BLaER1 (cell line): ENCODE data around the gene ERICH6.

Experiments
- H3K27ac ChIP-seq: shearing (Covaris generic); formaldehyde crosslinking; 2 replicates; pipeline ENCODE4 v1.8.1; 2022
- H3K27me3 ChIP-seq: shearing (Covaris generic); formaldehyde crosslinking; 2 replicates; pipeline ENCODE4 v1.8.1; 2022
- H3K36me3 ChIP-seq: shearing (Covaris generic); formaldehyde crosslinking; 2 replicates; pipeline ENCODE4 v1.8.1; 2022
- H3K4me1 ChIP-seq: shearing (Covaris generic); formaldehyde crosslinking; 2 replicates; pipeline ENCODE4 v1.8.1; 2022
- H3K4me2 ChIP-seq: shearing (Covaris generic); formaldehyde crosslinking; 2 replicates; pipeline ENCODE4 v1.8.1; 2022
- H3K4me3 ChIP-seq: shearing (Covaris generic); formaldehyde crosslinking; 2 replicates; pipeline ENCODE4 v1.8.1; 2022
- H3K9ac ChIP-seq: shearing (Covaris generic); formaldehyde crosslinking; 2 replicates; pipeline ENCODE4 v1.8.1; 2022
- H3K9me3 ChIP-seq: shearing (Covaris generic); formaldehyde crosslinking; 2 replicates; pipeline ENCODE4 v1.8.1; 2022
- H4K20me1 ChIP-seq: shearing (Covaris generic); formaldehyde crosslinking; 2 replicates; pipeline ENCODE4 v1.8.1; 2022
- Cebpa-rat ChIP-seq: shearing (Covaris generic); IDR thresholded peaks from 2 replicates; pipeline ENCODE4 v1.8.1; 2022

The ERICH6 gene

DNA sequence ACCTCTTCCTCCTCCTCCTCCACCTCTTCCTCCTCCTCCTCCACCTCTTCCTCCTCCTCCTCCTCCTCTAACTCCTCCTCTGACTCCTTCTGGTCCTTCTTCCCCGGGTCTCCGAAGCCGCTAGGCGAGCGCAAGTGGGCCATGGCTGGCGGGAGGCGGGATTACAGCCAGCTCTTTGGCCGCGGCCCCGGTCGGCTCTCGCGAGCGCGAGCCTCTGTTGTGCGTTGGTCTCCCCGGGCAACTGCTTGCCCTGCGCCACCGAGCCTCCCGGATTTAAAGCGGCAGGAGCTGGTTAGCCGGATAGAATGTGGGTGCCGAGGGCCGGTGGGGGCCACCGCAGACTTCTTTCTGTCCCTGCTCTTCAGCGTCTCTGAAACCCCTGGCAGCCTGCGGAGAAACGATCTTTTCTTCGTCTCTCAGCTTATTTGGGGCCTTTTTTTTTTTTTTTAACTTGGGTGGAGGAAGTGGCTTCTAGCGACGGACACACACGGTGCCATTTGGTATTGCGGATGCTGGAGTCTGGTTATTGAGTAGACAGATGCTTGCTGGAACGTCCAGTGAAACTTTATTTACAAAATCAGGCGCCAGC is at the start of gene ERICH6:
ERICH6 (minus strand) TSS at position 165 of the 589 bp plus-strand sequence; CDS start at position 143, 22 bp downstream.
- Histone ChIP-seq H3K4me3 (peak within 1 kb of the TSS; percentile 73), H3K4me1 (peaks cover 23% of the 10 kb centered on the region), H3K27ac (peak within 1 kb of the TSS; percentile 74), H3K9me3 (peaks cover 7% of the 10 kb centered on the region; the same call in 1 of the 2 replicates), H3K4me2 (peak within 1 kb of the TSS; percentile 89), H3K9ac (peak within 1 kb of the TSS; percentile 80), H4K20me1 (no peaks in the 10 kb centered on the region), H3K27me3 (no peaks in the 10 kb centered on the region), H3K36me3 (peaks cover 12% of the 10 kb centered on the region)
- no peak for TF ChIP-seq Cebpa-rat

DNA sequence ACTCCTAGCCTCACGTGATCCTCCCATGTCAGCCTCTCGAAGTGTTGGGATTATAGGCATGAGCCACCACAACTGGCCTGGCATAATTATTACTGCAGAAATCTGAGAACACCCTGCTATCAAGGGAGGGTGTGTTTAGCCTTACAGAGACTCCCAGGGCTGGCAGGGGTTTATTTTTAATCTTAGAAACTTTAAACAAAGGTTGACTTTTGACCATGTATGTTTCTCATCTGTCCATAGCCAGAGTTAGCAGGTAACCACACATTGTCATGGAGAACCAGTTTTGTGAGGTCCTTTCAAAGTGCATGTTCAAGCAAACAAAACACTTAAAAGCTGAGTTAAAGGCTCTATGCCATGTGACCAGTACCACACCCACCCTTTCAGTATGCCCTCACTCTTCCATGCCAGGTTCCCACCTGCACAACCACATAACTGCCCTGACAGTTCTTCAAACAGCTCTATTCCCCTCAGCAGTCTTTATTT is 48.1 kb upstream of the ERICH6 start:
- TF ChIP-seq Cebpa-rat: no peak
- Histone ChIP-seq H3K4me1 (peaks cover 72% of the 10 kb centered on the region), H3K27ac (peak overlapping the region; percentile 5; the same call in 1 of the 2 replicates), H3K27me3 (no peaks in the 10 kb centered on the region), H3K36me3 (peaks cover 66% of the 10 kb centered on the region), H4K20me1 (peaks cover 100% of the 10 kb centered on the region), H3K9ac (no peak overlapping the region), H3K9me3 (peaks cover 8% of the 10 kb centered on the region; the same call in 1 of the 2 replicates), H3K4me2 (no peak overlapping the region), H3K4me3 (no peak overlapping the region)

DNA sequence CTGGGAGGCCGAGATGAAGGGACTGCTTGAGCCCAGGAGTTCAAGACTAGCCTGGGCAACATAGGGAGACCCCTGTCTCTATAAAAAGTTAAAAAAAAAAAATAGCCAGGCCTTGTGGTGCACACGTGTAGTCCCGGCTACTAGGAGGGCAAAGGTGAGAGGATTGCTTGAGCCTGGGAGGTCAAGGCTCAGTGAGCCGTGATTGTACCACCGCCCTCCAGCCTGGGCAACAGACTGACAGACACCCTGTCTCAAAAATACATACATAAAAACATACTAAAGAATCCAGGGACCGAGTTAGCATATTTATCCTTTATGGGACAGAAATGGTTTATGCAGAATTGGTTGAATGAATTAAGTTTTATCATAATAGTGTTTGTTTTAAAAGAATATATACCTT is 45.5 kb upstream of the ERICH6 start:
- no peaks in the 10 kb centered on the region for H3K27me3 ChIP-seq
- H3K4me1 ChIP-seq: peaks cover 93% of the 10 kb centered on the region
- no peaks in the 10 kb centered on the region for H3K9me3 ChIP-seq
- peaks cover 52% of the 10 kb centered on the region for H3K36me3 ChIP-seq
- H3K9ac ChIP-seq: 0 out of 2 replicates have a peak overlapping the region, but pooled peaks have one; percentile 5
- peak overlapping the region; percentile 83 for H3K4me2 ChIP-seq
- no peak overlapping the region for H3K27ac ChIP-seq
- no peak overlapping the region for H3K4me3 ChIP-seq
- TF ChIP-seq Cebpa-rat: no peak
- H4K20me1 ChIP-seq: peaks cover 100% of the 10 kb centered on the region

GRCh38 chr3:150748684-150749047 is 44.9 kb upstream of the ERICH6 start:
- Histone ChIP-seq H3K27me3 (no peaks in the 10 kb centered on the region), H3K9me3 (no peaks in the 10 kb centered on the region), H3K4me1 (peaks cover 99% of the 10 kb centered on the region), H3K4me3 (no peak overlapping the region), H3K27ac (peak overlapping the region; percentile 5; the same call in 1 of the 2 replicates), H3K36me3 (peaks cover 46% of the 10 kb centered on the region), H3K9ac (no peak overlapping the region), H4K20me1 (peaks cover 100% of the 10 kb centered on the region), H3K4me2 (peak overlapping the region; percentile 83)
- TF ChIP-seq Cebpa-rat: no peak

DNA sequence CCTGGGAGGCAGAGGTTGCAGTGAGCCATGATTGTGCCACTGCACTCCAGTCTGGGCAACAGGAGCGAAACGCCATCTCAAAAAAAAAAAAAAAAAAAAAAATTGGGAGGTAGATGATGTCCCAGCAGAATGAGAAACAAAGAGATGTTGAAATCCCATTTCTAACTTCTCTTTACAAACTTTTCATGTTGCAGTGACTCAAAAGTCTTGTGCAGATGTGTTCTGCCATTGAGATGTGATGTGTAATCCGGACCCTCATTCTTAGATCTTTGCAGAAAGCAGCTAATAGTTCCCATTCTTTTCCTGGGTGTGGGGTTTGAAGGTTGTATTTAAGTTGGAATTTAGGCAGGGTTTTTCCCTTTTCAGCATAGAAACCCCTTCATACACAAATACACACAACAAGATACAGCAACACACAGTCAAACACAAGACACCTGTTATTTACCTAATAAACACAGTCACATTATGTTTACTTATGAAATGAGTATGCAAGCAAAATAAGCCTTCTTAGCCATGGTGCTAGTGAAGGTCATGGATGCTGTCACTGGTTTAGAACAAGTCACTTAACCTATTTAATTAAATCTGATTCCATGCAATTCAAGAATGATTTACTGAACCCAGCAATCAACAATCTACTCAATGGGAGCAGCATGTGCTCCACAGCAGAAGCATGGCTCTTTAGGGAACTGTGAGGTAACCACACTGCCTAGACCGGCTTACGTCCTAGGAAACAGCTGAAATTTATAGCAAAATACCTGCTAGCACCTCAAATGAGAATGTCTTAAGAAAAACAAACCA is 44.4 kb upstream of the ERICH6 start:
- peaks cover 41% of the 10 kb centered on the region for H3K36me3 ChIP-seq
- H3K27me3 ChIP-seq: no peaks in the 10 kb centered on the region
- H3K4me1 ChIP-seq: peaks cover 100% of the 10 kb centered on the region
- H3K9ac ChIP-seq: no peak overlapping the region
- 0 out of 2 replicates have a peak overlapping the region, but pooled peaks have one; percentile 27 for H3K4me3 ChIP-seq
- peaks cover 100% of the 10 kb centered on the region for H4K20me1 ChIP-seq
- H3K9me3 ChIP-seq: no peaks in the 10 kb centered on the region
- peak overlapping the region; percentile 5 for H3K27ac ChIP-seq
- TF ChIP-seq Cebpa-rat: no peak
- H3K4me2 ChIP-seq: peak overlapping the region; percentile 83

GRCh38 chr3:150746791-150747590 is 43.3 kb upstream of the ERICH6 start:
- Histone ChIP-seq H3K36me3 (peaks cover 36% of the 10 kb centered on the region), H3K9me3 (no peaks in the 10 kb centered on the region), H3K27me3 (no peaks in the 10 kb centered on the region), H3K4me2 (peak overlapping the region; percentile 83), H4K20me1 (peaks cover 100% of the 10 kb centered on the region), H3K4me3 (peak overlapping the region; percentile 27; the same call in 1 of the 2 replicates), H3K9ac (peak overlapping the region; percentile 54; the same call in 1 of the 2 replicates), H3K4me1 (peaks cover 100% of the 10 kb centered on the region), H3K27ac (peak overlapping the region; percentile 70)
- TF ChIP-seq Cebpa-rat: no peak

DNA sequence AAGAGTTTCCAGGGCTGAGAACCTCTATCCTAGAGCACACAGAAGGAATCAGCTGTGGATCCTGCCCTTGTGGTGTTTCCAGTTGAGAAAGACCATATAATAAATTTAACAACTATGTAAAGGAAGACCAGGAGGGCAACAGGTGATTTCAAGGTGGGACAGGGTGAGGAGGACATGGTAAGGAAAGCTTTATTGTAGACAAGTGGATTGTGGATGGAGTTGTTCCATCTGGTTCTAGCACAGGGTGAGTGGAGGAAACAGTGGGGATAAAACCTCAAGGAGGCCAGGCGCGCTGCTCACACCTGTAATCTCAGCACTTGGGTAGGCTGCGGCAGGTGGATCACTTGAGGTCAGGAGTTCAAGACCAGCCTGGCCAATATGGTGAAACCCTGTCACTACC is 42.1 kb upstream of the ERICH6 start:
- H3K4me1 ChIP-seq: peaks cover 100% of the 10 kb centered on the region
- H3K36me3 ChIP-seq: peaks cover 36% of the 10 kb centered on the region
- H3K4me3 ChIP-seq: no peak overlapping the region
- no peak overlapping the region; the same call in 1 of the 2 replicates for H3K27ac ChIP-seq
- H3K9ac ChIP-seq: no peak overlapping the region
- peaks cover 100% of the 10 kb centered on the region for H4K20me1 ChIP-seq
- no peaks in the 10 kb centered on the region for H3K9me3 ChIP-seq
- peak overlapping the region; percentile 83 for H3K4me2 ChIP-seq
- TF ChIP-seq Cebpa-rat: no peak
- no peaks in the 10 kb centered on the region for H3K27me3 ChIP-seq

GRCh38 chr3:150744919-150745211 is 41.1 kb upstream of the ERICH6 start:
- TF ChIP-seq Cebpa-rat: no peak
- no peaks in the 10 kb centered on the region for H3K9me3 ChIP-seq
- peaks cover 99% of the 10 kb centered on the region for H4K20me1 ChIP-seq
- H3K9ac ChIP-seq: no peak overlapping the region
- H3K4me1 ChIP-seq: peaks cover 100% of the 10 kb centered on the region
- peak overlapping the region; percentile 92 for H3K4me2 ChIP-seq
- H3K4me3 ChIP-seq: no peak overlapping the region
- H3K27me3 ChIP-seq: no peaks in the 10 kb centered on the region
- H3K27ac ChIP-seq: peak overlapping the region; percentile 4
- peaks cover 39% of the 10 kb centered on the region for H3K36me3 ChIP-seq

DNA sequence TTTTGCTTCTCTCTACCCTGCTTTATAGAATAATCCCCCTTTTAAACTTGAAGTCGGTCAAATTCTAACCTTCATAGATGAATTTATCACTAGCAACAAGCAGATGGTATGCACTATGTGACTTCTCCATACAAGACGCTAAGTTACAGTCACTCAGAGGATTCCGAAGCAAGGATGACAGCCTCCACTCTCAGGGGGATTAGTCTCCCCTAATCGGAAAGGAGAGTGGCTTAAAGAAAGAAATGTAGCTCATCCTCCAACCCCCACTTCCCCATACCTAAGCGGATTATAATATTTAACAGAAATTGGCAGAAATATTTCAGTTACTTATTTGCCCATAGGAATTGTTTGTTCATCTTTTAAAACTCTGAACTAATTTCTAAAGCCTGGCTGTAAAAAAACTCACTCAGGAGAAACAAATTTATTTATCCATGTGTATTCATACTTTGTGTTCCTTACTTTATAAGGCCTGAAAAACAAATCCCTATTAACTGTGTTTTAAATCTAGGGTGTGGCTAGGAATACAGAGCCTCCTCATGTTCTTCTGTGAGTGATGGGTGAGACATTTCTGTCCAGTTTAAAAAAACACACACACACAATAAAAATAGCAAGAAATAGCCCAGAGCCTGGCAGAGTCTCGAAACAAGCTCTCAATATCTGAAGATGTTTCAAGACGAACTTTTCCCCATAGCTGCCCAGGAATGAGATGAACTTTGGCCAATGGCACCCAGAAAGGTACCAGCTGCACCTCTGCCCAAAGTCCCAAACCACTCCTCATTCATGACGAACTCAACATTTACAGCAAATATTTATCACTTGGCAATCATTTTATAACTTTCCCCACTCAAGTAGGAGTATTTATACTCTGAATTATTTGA is 40.6 kb upstream of the ERICH6 start:
- Histone ChIP-seq H3K4me3 (peak overlapping the region; percentile 36; the same call in 1 of the 2 replicates), H3K4me1 (peaks cover 100% of the 10 kb centered on the region), H3K9me3 (no peaks in the 10 kb centered on the region), H3K9ac (peak overlapping the region; percentile 70; the same call in 1 of the 2 replicates), H3K4me2 (peak overlapping the region; percentile 92), H3K27ac (peak overlapping the region; percentile 73; the same call in 1 of the 2 replicates), H4K20me1 (peaks cover 96% of the 10 kb centered on the region), H3K27me3 (no peaks in the 10 kb centered on the region), H3K36me3 (peaks cover 40% of the 10 kb centered on the region)
- no peak for TF ChIP-seq Cebpa-rat
